Keratinocyte (primary cell): Measurements from ENCODE around the gene PCCA. TPM values are rescaled to one million over a fixed set of nuclear protein-coding genes. Genes with fewer than 3 reads are reported as not detected.

Experiments used
- DNase-seq: peaks from one replicate; pipeline ENCODE4 v3.0.0-alpha.2; 2011; ENCODE audit warnings: low read depth, missing footprints, low spot score
- FAIRE-seq: peaks from 2 replicates; lab custom pipeline; 2011; peaks lifted over from hg19 to GRCh38; lab: Jason Lieb, UNC
- H2AFZ ChIP-seq: 2 replicates; pipeline ENCODE4 v1.6.0; 2012; ENCODE audit warnings: low read length, control low read depth, inconsistent platforms; ENCODE audit not compliant: control insufficient read depth
- H3K27ac ChIP-seq: 2 replicates; pipeline ENCODE4 v1.5.1; 2011; ENCODE audit warnings: low read length; ENCODE audit not compliant: control insufficient read depth, insufficient read depth
- H3K27me3 ChIP-seq: 3 replicates; pipeline ENCODE4 v1.6.0; 2011; ENCODE audit warnings: low read length; ENCODE audit not compliant: control insufficient read depth, insufficient read depth; ENCODE audit errors: extremely low read depth
- H3K36me3 ChIP-seq, 2 experiments: 2 replicates in 1 of 2; 3 replicates in 1 of 2; pipeline ENCODE4 v1.5.1; 2011; ENCODE audit warnings: low read length in 2 of 2, mild to moderate bottlenecking in 1 of 2; ENCODE audit not compliant: control insufficient read depth in 2 of 2, insufficient read depth in 2 of 2; ENCODE audit errors: extremely low read depth in 1 of 2
- H3K4me1 ChIP-seq: 3 replicates; pipeline ENCODE4 v1.5.1; 2011; ENCODE audit warnings: low read length; ENCODE audit not compliant: control insufficient read depth, insufficient read depth; ENCODE audit errors: extremely low read depth
- H3K4me2 ChIP-seq: 3 replicates; pipeline ENCODE4 v1.6.0; 2011; ENCODE audit warnings: low read depth, low read length; ENCODE audit not compliant: control insufficient read depth, insufficient read depth; ENCODE audit errors: extremely low read depth
- H3K4me3 ChIP-seq, 3 experiments: fragments of 200-600 bp in 1 of 3; sonication (generic) in 1 of 3; 2 replicates in 2 of 3; 3 replicates in 1 of 3; pipeline ENCODE4 v1.5.1; 2011 to 2016; ENCODE audit warnings: low read length in 3 of 3, mild to moderate bottlenecking in 3 of 3, control low read depth in 2 of 3, inconsistent platforms in 1 of 3, low read depth in 1 of 3, mixed read lengths in 1 of 3, mixed run types in 1 of 3, moderate library complexity in 1 of 3; ENCODE audit not compliant: control insufficient read depth in 2 of 3, insufficient read depth in 2 of 3; ENCODE audit errors: extremely low read depth in 1 of 3
- H3K79me2 ChIP-seq: 2 replicates; pipeline ENCODE4 v1.6.0; 2012; ENCODE audit warnings: low read length; ENCODE audit not compliant: control insufficient read depth, insufficient read depth
- H3K9ac ChIP-seq: 3 replicates; pipeline ENCODE4 v1.6.0; 2011; ENCODE audit warnings: low read length; ENCODE audit not compliant: control insufficient read depth, insufficient read depth; ENCODE audit errors: extremely low read depth
- H3K9me1 ChIP-seq: 3 replicates; pipeline ENCODE4 v1.6.0; 2011; ENCODE audit warnings: low read length; ENCODE audit not compliant: control insufficient read depth, insufficient read depth; ENCODE audit errors: extremely low read depth
- H3K9me3 ChIP-seq: 2 replicates; pipeline ENCODE4 v1.5.1; 2012; ENCODE audit warnings: low read depth, low read length; ENCODE audit not compliant: control insufficient read depth
- H4K20me1 ChIP-seq: 3 replicates; pipeline ENCODE4 v1.6.0; 2011; ENCODE audit warnings: low read length; ENCODE audit not compliant: control insufficient read depth, insufficient read depth; ENCODE audit errors: extremely low read depth
- EZH2 ChIP-seq: IDR thresholded peaks from one replicate; pipeline ENCODE4 v1.6.1; 2012; ENCODE audit warnings: inconsistent platforms, mild to moderate bottlenecking, low read length, moderate library complexity
- dilution Hi-C: fragments of 300-500 bp; cut with MboI; formaldehyde crosslinking; loops from one replicate; pipeline ENCODE4 v1.7.0; 2020; ENCODE audit warnings: low sequenced_read_pairs; ENCODE audit not compliant: extremely low pct_ligation_motif_present
- polyA plus RNA-seq, 5 experiments: library from polyadenylated mRNA; depleted of rRNA in 3 of 5; stranded (reverse) in 3 of 5; stranded (forward) in 1 of 5; unstranded in 1 of 5; fragments of >200 nt; gene quantifications; 1 replicate in 1 of 5; 2 replicates in 3 of 5; 3 replicates in 1 of 5; pipeline versions ENCODE4 v1.2.1 to v1.2.3, GENCODE V29; 2011 to 2012; ENCODE audit warnings: missing spikeins in 2 of 5, low read depth in 1 of 5, low replicate concordance in 1 of 5
- TF ChIP-seq, protein P1 (sequence below), 3 experiments: IDR thresholded peaks in 1 of 3; conservative IDR thresholded peaks in 1 of 3; optimal IDR thresholded peaks in 1 of 3; 2 replicates in 2 of 3; 3 replicates in 1 of 3; pipeline versions ENCODE3 to v1.5.1; 2011; ENCODE audit warnings: low read length in 3 of 3, mild to moderate bottlenecking in 3 of 3, moderate library complexity in 2 of 3, control low read depth in 1 of 3, inconsistent platforms in 1 of 3; ENCODE audit not compliant: insufficient read depth in 2 of 3; ENCODE audit errors: extremely low read depth in 1 of 3

Gene PCCA
- polyA plus RNA-seq, 1 donor (not counting 4 experiments of a cell fraction or from before 2014, with no cell fraction given): 8.1 TPM

DNA sequence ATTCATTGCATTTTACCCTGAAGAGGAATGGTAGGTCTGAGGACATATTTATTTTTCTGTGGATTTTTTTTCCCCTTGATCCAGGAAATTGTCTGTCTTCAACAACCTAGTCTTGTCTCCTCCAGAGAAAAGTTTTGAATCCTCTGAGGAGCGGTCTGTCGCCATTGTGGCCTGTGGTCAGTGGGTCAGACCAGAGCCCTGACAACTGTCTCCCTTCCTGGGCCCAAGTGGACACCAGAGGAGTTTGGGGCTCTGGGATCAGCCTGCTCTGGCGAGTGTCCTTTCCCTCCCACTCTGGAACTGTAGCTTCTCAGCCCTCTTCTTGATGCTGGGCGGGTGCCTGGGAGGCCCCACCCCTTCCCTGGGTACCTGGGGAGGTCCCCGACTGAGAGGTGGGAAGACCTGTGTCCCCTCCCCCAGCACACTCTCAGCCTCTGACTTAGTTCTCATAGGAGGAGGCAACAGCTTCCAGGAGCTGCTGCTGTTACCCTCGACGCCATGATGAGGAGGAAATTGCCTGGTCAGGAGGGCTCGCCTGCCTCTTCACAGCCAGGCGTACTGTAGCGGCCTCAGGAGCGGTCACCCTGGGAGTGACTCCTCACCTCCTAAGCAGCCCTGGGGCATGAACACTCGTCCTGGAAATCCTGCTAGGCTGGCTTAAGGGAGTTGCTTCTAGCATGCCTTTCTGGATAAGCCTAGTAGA, 389.4 kb downstream of the PCCA start:
- dilution Hi-C loops: no loop called here

DNA sequence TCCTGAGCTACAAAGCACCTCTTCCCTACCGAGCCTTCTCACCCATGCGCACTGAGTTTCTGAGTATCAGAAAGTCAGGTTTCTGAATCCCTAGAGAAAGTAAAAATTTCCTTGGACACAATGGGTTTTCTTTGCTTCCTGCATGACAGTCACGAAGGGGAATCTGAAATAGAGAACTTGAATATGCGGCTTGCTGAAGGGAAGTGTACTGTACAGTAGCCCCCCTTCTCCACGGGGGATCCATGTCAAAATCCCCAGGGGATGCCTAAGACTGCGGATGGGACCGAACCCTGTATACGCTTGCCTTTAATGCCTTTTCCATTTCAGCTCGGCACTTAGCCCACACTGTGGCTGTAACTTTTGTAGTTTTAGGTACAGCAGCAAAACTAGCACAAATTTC, 391.8 kb downstream of the PCCA start:
- Histone ChIP-seq H3K27me3 (no peaks in the 10 kb centered on the region), H3K9me1 (no peaks in the 10 kb centered on the region), H4K20me1 (no peaks in the 10 kb centered on the region), H3K4me1 (no peaks in the 10 kb centered on the region), H3K27ac (no peak overlapping the region), H3K36me3 (no peaks in the 10 kb centered on the region), H3K9ac (no peak overlapping the region), H3K4me2 (no peak overlapping the region), H2AFZ (no peak overlapping the region), H3K9me3 (no peaks in the 10 kb centered on the region), H3K4me3 (no peak overlapping the region), H3K79me2 (no peaks in the 10 kb centered on the region)
- no peak for TF ChIP-seq EZH2
- TF ChIP-seq, protein P1, sequence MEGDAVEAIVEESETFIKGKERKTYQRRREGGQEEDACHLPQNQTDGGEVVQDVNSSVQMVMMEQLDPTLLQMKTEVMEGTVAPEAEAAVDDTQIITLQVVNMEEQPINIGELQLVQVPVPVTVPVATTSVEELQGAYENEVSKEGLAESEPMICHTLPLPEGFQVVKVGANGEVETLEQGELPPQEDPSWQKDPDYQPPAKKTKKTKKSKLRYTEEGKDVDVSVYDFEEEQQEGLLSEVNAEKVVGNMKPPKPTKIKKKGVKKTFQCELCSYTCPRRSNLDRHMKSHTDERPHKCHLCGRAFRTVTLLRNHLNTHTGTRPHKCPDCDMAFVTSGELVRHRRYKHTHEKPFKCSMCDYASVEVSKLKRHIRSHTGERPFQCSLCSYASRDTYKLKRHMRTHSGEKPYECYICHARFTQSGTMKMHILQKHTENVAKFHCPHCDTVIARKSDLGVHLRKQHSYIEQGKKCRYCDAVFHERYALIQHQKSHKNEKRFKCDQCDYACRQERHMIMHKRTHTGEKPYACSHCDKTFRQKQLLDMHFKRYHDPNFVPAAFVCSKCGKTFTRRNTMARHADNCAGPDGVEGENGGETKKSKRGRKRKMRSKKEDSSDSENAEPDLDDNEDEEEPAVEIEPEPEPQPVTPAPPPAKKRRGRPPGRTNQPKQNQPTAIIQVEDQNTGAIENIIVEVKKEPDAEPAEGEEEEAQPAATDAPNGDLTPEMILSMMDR (optimal IDR thresholded peaks at IDR 0.05 in 1 of 3, IDR thresholded peaks at IDR 0.05 in 1 of 3, conservative IDR thresholded peaks at IDR 0.05 in 1 of 3; ENCODE audit: extremely low read depth in 1 of 3, insufficient read depth in 2 of 3, low read length in 3 of 3): no peak
- no peak for DNase-seq
- no peak for FAIRE-seq
- dilution Hi-C loops: no loop called here

More for the DNA sequence above, 389.4 kb downstream of the PCCA start:
- DNase-seq (no peak), FAIRE-seq (no peak)
- no peaks in the 10 kb centered on the region for H3K27me3 ChIP-seq
- H3K4me3 ChIP-seq: no peak overlapping the region
- H3K36me3 ChIP-seq: no peaks in the 10 kb centered on the region
- TF ChIP-seq, protein P1 (optimal IDR thresholded peaks at IDR 0.05 in 1 of 3, IDR thresholded peaks at IDR 0.05 in 1 of 3, conservative IDR thresholded peaks at IDR 0.05 in 1 of 3; ENCODE audit: extremely low read depth in 1 of 3, insufficient read depth in 2 of 3, low read length in 3 of 3): no peak
- TF ChIP-seq EZH2: no peak
- H3K9ac ChIP-seq: no peak overlapping the region
- no peaks in the 10 kb centered on the region for H3K9me3 ChIP-seq
- H3K79me2 ChIP-seq: no peaks in the 10 kb centered on the region
- H2AFZ ChIP-seq: no peak overlapping the region
- H3K4me1 ChIP-seq: no peaks in the 10 kb centered on the region
- no peaks in the 10 kb centered on the region for H4K20me1 ChIP-seq
- H3K9me1 ChIP-seq: no peaks in the 10 kb centered on the region
- H3K27ac ChIP-seq: no peak overlapping the region
- no peak overlapping the region for H3K4me2 ChIP-seq
